HG02981 (cell line): ENCODE measurements around the gene HDAC4.
A peak's percentile ranks its signal among the peaks of the same experiment; 100 is the strongest.

Experiments
- ATAC-seq: cut with Tn5 transposase; IDR thresholded peaks from one replicate; pipeline ENCODE4 v1.9.1; 2021; ENCODE audit warnings: mild to moderate bottlenecking, moderate library complexity; ENCODE audit not compliant: unreplicated experiment

Gene HDAC4

DNA sequence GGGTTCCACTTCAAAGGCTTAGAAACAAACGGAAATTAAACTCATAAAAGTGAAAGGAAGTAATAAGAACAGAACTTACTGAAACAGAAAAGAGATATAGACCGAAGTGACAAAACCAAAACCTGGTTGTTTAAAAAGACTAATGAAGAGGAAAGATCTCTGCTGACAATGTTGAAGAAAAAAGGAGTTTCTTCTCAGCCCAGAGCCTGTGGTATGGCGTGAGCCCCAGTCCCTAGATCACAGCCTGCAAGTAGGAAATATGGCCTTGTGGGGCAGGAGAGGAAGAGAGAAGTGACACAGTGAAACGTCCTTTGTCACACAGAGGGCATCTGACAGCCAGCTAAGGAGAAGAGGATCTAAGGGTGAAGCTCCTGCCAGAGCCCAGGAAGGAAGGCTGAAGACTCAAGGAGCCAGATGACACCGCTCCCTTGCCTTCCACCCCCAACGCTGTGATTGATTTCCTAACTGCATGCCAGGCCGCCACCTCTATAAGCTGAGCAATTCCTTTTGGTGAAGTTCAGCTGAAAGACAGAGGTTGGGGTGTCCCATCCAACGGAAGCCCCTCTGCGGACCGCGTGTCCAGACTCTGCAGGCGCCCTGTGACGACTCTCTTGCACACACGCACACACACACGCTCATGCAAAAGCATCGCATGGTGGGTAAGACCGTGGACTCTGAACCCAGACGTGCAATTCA, 141.1 kb downstream of the HDAC4 start:
- ATAC-seq: peak; percentile 69

GRCh38 chr2:239259173-239259572, 141.6 kb downstream of the HDAC4 start:
- ATAC-seq: peak; percentile 41

GRCh38 chr2:239258248-239258647, 142.6 kb downstream of the HDAC4 start:
- ATAC-seq: no peak

- no peak for ATAC-seq
Measured at GRCh38 chr2:239257511-239257937, 143.3 kb downstream of the HDAC4 start.

- ATAC-seq: no peak
Measured at GRCh38 chr2:239256350-239256743, 144.5 kb downstream of the HDAC4 start.

DNA sequence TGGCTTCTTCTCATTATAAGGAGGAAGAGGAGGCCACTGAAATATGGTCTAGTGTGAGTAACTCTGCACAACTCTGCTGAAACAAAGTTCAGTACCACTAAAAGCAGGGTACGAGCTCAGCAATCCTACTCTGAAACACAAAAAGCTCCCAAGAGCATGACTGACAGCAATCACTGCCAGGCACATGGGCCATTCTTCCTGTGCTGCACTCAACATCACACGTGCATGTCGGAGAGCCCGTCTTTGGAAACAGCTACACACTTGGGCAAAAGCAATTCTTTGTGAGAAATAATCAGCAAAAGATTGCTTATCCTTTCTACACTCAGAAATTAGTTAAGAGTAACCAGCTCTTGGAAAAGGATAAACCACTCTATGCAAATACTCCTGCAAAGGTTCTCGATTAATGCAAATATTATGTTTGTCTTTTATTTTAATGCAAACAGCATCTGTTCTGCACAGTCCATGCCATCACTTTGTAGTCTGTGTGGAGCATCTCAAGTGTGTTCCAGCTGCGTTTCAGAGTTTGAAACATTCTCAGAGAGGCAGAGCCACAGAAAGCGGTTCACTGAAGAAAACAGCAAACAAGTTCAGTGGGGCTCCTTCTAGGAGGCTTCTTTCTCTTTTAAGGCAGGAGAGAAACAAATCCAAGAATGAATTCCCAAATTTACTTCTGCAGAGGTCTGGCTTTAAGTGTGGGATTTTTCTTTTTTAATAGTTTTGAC, 145.0 kb downstream of the HDAC4 start:
- ATAC-seq: no peak

GRCh38 chr2:239255218-239255617, 145.6 kb downstream of the HDAC4 start:
- no peak for ATAC-seq

DNA sequence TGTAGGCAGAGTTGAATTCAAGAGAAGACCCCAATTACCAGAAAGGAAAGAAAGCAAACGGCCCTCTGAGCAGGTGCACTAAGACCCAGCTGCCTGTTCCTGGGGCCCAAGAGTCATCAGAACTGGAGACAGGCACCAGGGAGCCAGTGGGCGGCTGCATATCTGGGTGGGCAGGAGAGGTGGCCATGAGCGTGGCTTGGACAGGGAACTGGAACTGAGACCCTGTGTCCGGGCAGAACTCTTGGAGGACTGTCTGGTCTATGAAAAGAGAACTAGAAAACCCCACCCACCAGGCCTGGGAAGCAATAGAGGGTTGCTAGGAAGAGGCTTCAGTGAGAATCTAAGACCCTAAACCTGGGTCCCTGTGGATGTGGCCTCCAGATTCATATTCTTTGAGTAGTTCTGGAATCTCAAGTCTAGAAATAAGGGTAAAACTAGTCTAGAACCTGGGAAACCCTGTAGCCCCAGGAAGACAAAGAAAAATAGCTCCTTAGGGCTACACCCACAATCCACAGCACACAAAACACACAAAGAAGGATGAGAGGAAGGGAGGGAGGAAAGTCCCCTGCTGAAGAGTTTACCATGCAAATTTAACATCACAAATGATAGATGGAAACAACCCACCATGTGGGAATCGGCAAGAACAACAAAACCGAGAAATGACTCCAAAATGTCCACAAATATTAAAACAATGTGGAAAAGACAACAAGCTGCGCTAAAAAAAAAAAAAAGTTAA, 147.0 kb downstream of the HDAC4 start:
- peak; percentile 15 for ATAC-seq

GRCh38 chr2:239253264-239253663, 147.6 kb downstream of the HDAC4 start:
- ATAC-seq: peak; percentile 64

DNA sequence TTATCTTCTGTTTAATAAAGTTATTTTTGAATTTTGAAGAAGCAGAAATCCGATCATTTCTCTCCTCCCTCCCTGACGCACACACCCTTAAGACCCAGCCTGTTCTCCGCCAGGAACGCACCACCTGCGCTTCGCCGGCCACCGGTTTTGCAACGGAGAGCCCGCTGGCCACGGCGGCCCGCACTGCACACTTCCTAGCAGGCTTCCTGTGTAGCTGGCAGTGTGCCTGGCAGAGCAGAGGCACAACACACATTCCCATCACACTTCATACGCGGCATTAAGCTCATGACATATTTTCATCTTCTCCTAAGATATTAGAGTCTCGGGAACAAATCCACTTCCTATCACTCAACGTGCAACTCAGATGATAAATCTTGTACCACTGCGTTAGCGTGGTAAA, 148.0 kb downstream of the HDAC4 start:
- peak; percentile 19 for ATAC-seq

- no peak for ATAC-seq
Measured at GRCh38 chr2:239252393-239252792, 148.4 kb downstream of the HDAC4 start.

GRCh38 chr2:239251971-239252370, 148.8 kb downstream of the HDAC4 start:
- no peak for ATAC-seq

GRCh38 chr2:239250216-239251081, 150.4 kb downstream of the HDAC4 start:
- no peak for ATAC-seq

DNA sequence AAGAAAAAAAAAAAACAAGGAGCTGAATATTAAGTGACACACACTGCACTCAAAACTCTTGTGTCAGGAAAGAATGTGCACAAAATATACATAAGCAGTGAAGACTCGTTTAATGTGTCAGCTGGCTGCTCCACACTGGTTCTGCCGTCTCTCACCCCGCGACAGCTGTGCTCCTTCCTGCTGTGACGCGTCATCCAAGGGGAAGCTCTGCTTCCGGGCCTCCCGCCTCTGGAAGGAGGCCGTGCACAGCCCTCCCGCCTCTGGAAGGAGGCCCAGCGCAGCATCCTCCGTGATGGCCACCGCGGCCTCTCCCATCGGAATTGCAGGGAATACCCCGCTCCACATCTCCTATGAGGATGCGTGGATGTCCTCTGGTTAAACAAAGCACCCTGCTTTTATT, 151.0 kb downstream of the HDAC4 start:
- no peak for ATAC-seq

- ATAC-seq: no peak
Measured at GRCh38 chr2:239249048-239249447, 151.8 kb downstream of the HDAC4 start.

DNA sequence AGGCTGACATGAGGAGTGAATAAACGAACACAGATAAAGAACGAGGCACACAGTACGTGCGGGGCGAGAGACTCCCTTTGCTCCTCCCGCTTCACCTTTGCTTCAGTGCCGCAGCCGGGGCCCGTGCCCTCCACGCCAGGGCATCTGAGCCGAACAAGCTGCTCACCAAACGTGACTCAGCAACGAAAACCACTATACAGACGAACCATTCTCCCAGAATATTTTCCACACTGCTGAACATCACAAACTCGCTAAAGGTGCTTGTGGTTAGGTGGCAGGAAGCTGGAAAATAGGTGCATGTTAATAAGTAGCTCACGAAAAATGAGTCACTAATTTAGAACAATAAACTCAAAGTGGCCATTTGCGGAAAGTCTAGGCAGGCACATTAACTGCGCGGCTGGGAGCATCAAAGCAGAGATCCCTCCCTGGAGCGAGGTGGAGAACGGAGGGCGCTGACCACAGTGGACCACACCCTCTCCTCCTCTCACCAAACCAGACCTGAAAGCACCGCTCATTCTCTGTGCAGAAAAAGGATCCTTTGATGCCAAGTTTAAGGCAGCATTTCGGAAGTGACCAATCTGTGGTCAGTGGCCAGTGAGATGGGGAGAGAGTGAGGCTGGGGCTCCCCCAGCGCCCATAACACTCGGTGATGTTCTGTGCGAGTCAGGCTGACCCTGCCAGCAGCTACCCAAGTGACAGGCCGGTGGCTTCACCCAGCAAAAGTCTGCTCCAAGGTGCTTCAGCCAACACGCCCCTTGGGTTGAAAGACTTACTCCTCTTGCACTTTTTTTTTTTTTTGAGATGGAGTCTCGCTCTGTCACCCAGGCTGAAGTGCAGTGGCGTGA, 153.2 kb downstream of the HDAC4 start:
- no peak for ATAC-seq

- ATAC-seq: no peak
Measured at GRCh38 chr2:239246723-239247122, 154.1 kb downstream of the HDAC4 start.

DNA sequence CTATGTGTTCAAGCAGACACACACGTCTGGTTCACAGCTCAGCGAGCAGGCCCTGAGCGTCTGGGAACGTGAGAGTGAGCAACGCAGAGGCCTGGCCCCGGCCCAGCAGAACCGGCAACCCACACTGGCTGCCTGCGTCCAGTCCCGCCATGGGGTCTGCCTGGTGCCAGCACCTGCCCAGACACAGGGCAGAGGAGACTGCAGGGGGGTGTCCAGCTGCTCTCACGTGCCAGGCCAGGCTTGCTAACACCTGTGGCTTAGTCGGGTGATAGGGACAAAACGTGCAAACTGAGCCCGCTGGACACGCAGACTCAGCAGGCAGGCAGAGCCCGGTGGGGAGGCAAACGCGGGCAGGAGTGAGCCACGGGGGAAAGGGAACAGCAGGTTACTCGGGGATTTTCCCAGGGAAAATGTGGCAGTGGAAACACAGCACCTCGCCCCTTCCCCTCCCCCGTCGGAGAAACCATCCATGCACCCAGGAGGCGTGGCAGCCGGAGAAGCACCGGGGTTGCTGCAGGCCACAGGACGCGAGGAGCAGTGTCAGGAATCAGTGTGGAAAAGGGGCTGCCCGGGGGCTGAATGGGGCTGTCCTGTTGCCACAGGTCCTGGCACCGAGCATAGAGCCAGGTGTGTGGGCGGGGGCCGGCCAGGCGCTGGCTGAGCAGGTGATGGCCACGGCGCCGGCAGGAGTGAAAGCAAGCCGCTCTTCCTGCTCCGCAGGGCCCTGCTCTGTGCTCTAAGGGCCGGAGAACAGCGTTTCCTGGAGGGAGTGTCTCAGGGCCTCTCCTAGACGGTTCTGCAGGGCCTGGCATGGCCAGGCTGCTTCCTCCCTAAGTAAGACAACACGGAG, 154.7 kb downstream of the HDAC4 start:
- no peak for ATAC-seq

- ATAC-seq: no peak
Measured at GRCh38 chr2:239245107-239245506, 155.7 kb downstream of the HDAC4 start.
